Measurements from ENCODE around the gene THAP12. TPM values are rescaled to one million over a fixed set of nuclear protein-coding genes. Genes with fewer than 3 reads are reported as not detected.
A peak's percentile ranks its signal among the peaks of the same experiment; 100 is the strongest.

THAP12 gene
- total RNA-seq (2014; rRNA removed; shearing (Covaris generic)) (36.0 and 41.3 TPM in 2 replicates), polyA plus RNA-seq (2016; fragmentation: Nextera tagmentation; extraction: Ambion mirVana) (20.1 and 24.7 TPM in 2 replicates)
- long read RNA-seq, partial matches to known transcripts, result 0 of 1 reads
- long read RNA-seq, other reads (novel, unspliced or antisense), result 0 of 1 reads

DNA sequence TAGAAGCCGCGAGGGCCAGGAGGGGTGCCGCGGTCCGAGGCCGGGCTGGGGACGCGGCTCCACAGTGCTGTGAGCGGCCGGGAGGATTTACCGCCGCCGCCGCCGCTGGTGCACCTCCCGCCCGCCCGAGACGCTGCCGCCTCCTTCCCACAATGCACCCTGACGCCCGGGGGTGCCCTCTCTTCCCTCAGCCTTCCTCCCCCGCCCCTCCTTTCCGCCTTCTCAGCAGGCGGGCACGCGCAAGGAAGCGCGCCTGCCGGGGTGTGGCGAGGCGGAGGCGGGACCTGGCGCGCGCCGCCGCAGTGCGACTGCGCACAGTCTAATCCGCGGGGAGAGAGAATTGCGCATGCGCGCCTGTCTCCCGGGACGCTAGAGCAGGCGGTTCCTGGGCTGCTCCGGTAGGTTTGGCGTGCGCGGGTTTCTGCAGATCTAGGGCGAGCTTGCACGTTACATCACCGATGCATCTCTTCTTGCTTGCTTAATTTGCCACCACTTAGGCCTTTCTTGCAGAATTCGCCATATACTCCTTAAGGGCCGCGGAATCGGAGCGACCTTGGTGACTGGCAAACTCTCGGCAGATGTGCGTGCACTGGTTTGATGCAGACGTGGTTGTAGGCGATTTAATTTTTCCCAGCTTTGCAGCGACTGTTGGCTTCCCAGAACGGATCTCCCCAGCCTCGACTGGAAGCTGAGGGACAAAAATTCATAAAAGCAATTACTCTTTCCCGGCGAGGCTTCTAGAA, at the start of gene THAP12, which contains the start of gene GVQW3:
Gene THAP12 (minus strand): TSS at position 156 of the 743 bp plus-strand sequence. CDS start 296 bp downstream, outside the sequence.
Gene GVQW3 (plus strand): TSS at position 347 of the 743 bp plus-strand sequence. CDS start 506 bp downstream, outside the sequence.
- Histone ChIP-seq H4K20me1 (replicated peaks; ENCODE audit: insufficient read depth) (peaks cover 9% of the 10 kb centered on the region), H3K27me3 (ENCODE audit: insufficient read depth) (no peaks in the 10 kb centered on the region), H3K4me1 (ENCODE audit: insufficient read depth) (peaks cover 30% of the 10 kb centered on the region), H3K79me2 (replicated peaks; ENCODE audit: insufficient read depth) (peaks cover 66% of the 10 kb centered on the region), H2AFZ (peak within 1 kb of the TSS; percentile 96), H3K4me2 (peak within 1 kb of the TSS; percentile 98), H3K36me3 (ENCODE audit: insufficient read depth) (no peaks in the 10 kb centered on the region), H3K4me3 (peak within 1 kb of the TSS; percentile 62), H3K9me2 (ENCODE audit: insufficient read depth) (no peaks in the 10 kb centered on the region), H3K27ac (ENCODE audit: low read depth) (no peak within 1 kb of the TSS), H3F3A (replicated peaks; ENCODE audit: low read depth) (no peaks in the 10 kb centered on the region)
- TF ChIP-seq POLR2AphosphoS5 (IDR thresholded peaks at IDR 0.05; ENCODE audit: low read depth) (peak; percentile 96), STAT1 (IDR thresholded peaks at IDR 0.05; ENCODE audit: unreplicated experiment) (no peak), CTCF (conservative IDR thresholded peaks at IDR 0.05; ENCODE audit: low read depth in 2 of 2) (peak in 1 of 2 experiments; percentile 34; a peak in 2 of 4 replicates)
- Mint-ChIP-seq H3K4me3 (peak within 1 kb of the TSS; percentile 95), H3K27me3 (ENCODE audit: insufficient read depth, low read depth, poor library complexity) (peaks cover 13% of the 10 kb centered on the region), H3K27ac (peak within 1 kb of the TSS; percentile 95), H3K36me3 (ENCODE audit: low read depth) (peaks cover 3% of the 10 kb centered on the region; the same call in 2 of the 3 replicates), H3K4me1 (peaks cover 39% of the 10 kb centered on the region), H3K9me3 (no peaks in the 10 kb centered on the region)
- peak; percentile 97 for DNase-seq (ENCODE audit: low spot score)
- peak; percentile 87 for ATAC-seq

DNA sequence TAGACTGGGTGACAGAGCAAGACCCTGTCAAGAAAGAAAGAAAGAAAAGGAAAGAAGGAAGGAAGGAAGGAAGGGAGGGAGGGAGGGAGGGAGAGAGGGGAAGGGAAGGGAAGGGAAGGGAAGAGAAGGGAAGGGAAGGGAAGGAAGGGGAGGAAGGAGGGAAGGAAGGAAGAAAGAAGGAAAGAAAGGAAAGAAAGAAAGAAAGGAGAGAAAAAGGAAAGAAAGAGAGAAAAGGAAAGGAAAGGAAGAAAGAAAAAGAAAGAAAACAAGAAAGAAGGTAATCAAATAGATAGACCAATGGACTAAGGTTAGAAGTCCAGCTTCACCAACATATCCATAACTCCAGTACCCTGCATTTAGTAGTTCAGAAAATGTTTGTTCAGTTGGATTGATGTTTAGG, 45.7 kb upstream of the THAP12 start:
- no peaks in the 10 kb centered on the region for H3K36me3 ChIP-seq (ENCODE audit: insufficient read depth)
- H3K27ac ChIP-seq (ENCODE audit: low read depth), result no peak overlapping the region
- DNase-seq (ENCODE audit: low spot score) (no peak), ATAC-seq (no peak)
- no peaks in the 10 kb centered on the region for H3K4me1 ChIP-seq (ENCODE audit: insufficient read depth)
- H3K27me3 ChIP-seq (ENCODE audit: insufficient read depth), result no peaks in the 10 kb centered on the region
- no peaks in the 10 kb centered on the region for H3K79me2 ChIP-seq (replicated peaks; ENCODE audit: insufficient read depth)
- H3K4me2 ChIP-seq, result no peak overlapping the region
- no peak overlapping the region for H2AFZ ChIP-seq
- no peaks in the 10 kb centered on the region for H3K36me3 Mint-ChIP-seq (ENCODE audit: low read depth)
- no peaks in the 10 kb centered on the region for H4K20me1 ChIP-seq (replicated peaks; ENCODE audit: insufficient read depth)
- H3K4me1 Mint-ChIP-seq, result peaks cover 4% of the 10 kb centered on the region; the same call in 1 of the 3 replicates
- H3K9me2 ChIP-seq (ENCODE audit: insufficient read depth), result no peaks in the 10 kb centered on the region
- H3K27ac Mint-ChIP-seq, result no peak overlapping the region
- no peaks in the 10 kb centered on the region for H3K9me3 Mint-ChIP-seq
- H3K27me3 Mint-ChIP-seq (ENCODE audit: insufficient read depth, low read depth, poor library complexity), result no peaks in the 10 kb centered on the region
- H3K4me3 Mint-ChIP-seq, result no peak overlapping the region
- no peaks in the 10 kb centered on the region for H3F3A ChIP-seq (replicated peaks; ENCODE audit: low read depth)
- no peak overlapping the region for H3K4me3 ChIP-seq
- no peak for TF ChIP-seq CREB1 (CRISPR knock-in tag; IDR thresholded peaks at IDR 0.05; ENCODE audit: low read depth)
- TF ChIP-seq POLR2AphosphoS5 (IDR thresholded peaks at IDR 0.05; ENCODE audit: low read depth), result no peak
- no peak for TF ChIP-seq EZH2 (IDR thresholded peaks at IDR 0.05; ENCODE audit: low read depth, unreplicated experiment)
- TF ChIP-seq ZNF331 (CRISPR knock-in tag; IDR thresholded peaks at IDR 0.05; ENCODE audit: low read depth), result no peak
- TF ChIP-seq CTCF (conservative IDR thresholded peaks at IDR 0.05; ENCODE audit: low read depth in 2 of 2), result no peak
- TF ChIP-seq EZH2phosphoT487 (IDR thresholded peaks at IDR 0.05; ENCODE audit: unreplicated experiment), result no peak
- TF ChIP-seq STAT1 (IDR thresholded peaks at IDR 0.05; ENCODE audit: unreplicated experiment), result no peak
- no peak for TF ChIP-seq NANOG (IDR thresholded peaks at IDR 0.05; ENCODE audit: borderline replicate concordance)
- TF ChIP-seq, protein P1, sequence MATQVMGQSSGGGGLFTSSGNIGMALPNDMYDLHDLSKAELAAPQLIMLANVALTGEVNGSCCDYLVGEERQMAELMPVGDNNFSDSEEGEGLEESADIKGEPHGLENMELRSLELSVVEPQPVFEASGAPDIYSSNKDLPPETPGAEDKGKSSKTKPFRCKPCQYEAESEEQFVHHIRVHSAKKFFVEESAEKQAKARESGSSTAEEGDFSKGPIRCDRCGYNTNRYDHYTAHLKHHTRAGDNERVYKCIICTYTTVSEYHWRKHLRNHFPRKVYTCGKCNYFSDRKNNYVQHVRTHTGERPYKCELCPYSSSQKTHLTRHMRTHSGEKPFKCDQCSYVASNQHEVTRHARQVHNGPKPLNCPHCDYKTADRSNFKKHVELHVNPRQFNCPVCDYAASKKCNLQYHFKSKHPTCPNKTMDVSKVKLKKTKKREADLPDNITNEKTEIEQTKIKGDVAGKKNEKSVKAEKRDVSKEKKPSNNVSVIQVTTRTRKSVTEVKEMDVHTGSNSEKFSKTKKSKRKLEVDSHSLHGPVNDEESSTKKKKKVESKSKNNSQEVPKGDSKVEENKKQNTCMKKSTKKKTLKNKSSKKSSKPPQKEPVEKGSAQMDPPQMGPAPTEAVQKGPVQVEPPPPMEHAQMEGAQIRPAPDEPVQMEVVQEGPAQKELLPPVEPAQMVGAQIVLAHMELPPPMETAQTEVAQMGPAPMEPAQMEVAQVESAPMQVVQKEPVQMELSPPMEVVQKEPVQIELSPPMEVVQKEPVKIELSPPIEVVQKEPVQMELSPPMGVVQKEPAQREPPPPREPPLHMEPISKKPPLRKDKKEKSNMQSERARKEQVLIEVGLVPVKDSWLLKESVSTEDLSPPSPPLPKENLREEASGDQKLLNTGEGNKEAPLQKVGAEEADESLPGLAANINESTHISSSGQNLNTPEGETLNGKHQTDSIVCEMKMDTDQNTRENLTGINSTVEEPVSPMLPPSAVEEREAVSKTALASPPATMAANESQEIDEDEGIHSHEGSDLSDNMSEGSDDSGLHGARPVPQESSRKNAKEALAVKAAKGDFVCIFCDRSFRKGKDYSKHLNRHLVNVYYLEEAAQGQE (IDR thresholded peaks at IDR 0.05; ENCODE audit: unreplicated experiment), result no peak
- TF ChIP-seq JUNB (IDR thresholded peaks at IDR 0.05; ENCODE audit: unreplicated experiment), result no peak
- TF ChIP-seq ZNF114 (CRISPR knock-in tag; IDR thresholded peaks at IDR 0.05), result no peak
- TF ChIP-seq ETS1 (IDR thresholded peaks at IDR 0.05), result no peak
